NCI-H2171 (cell line): ENCODE data around the gene PI4KA.

Experiments used
- DNase-seq: peaks from one replicate; lab custom pipeline; 2025; lab: John Stamatoyannopoulos, UW

The PI4KA gene

DNA sequence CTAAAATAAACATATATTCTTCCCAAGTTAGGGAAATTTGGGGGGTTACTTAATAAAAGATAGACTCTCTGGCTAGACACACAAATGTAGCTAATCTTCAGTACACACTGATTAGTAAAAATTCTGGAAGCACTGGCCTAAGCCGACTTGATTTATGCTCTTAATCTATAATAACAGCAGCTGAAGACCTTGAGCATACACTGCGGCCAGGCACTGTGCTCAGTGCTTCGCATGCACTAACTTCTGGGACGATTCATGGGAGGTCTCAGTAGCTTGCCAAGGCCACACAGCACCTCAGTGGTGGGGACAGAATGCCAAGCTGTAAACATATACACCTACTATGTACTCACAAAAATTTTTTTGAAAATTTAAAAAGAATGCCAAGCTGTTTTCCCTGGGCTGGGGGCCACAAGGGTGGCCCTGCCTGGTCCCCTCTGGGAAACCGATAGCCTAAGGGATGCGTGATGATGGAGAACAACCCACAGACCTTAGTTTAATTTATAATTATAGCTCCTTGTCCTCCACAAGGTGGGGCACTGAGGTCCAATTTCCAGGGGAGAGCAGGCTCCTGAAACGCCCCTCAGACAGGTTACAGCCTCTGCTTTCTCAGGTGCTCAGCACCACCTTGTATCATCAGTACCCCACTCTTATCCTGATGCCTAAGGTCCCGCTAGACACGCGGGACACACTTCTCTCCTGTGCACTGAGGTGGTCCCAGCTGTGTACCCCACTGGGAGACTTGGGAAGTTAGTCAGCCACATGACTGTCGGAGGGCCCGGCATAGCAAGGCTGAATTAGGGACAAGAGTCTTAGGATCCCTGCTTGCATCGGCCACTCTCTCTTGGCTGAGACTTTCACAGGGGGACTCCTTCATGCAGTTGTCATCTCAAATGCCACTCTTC, 64.6 kb downstream of the PI4KA start:
- DNase-seq, result no peak

DNA sequence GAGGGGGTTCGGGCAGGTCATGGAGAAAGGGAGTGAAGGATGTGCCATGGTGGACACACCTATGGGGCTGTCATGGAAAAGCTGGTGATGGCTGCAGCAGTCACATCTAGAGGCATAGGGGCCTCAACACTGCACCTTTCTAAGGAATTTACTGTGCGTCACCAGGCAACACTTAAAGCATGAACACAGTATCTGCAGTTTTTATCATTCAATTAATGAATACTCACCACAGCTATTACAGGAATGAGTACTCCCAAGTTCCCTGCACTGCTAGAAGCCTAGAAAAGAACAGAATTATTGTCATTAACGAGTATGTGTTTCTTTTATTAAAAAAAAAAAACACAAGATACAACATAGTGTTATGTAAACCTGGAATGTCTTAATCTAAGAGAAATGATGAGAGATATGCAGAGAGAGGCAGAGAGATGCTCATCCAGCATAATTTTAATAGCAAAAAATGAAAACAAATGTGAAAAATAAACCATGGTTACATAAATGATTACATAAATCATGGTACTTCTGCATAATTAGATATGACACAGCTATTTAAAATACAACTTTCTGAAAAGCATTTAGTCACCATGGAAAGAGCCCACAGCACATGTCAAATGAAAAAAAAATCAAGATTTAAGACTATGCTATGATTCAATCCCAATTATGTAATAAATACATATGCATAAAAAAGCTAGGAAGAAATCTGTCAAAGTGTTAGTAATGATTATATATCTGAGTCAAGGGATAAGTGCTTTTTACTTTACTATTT, 65.5 kb downstream of the PI4KA start:
- DNase-seq, result no peak

DNA sequence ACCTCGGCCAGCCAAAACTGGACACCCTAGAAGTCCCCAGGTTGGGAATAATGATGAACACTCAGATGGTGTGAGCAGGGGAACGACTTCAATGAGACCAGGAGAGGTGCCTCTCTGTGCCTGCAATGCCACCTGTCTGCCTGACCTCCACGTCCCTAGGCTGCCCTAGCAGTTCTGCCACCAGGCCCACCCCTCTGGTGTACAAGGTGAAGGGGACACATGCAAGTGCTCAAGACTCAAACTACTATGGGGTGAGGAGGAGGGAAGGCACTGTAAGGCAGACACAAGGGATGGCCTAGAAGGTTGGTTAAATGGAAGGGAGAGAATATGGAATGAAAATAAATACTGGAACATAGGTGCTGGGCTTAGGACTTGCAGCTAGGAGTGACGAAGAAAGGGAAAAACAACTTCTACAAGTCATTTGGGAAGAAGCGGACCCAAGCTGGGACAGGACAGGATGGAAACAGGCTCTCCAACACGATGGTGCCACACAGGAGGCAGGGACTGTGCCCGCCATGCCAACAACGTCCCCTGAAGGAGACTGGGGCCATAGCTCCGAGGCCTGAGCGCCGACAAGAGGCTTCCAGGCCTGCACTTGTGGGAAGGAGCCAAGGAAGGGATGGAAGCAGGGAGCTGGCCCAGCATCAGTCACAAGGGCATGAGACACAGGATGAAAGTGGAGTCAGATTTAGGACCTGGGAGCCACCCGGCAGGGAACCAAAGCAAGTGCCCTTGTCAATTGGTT, 66.2 kb downstream of the PI4KA start:
- no peak for DNase-seq

DNA sequence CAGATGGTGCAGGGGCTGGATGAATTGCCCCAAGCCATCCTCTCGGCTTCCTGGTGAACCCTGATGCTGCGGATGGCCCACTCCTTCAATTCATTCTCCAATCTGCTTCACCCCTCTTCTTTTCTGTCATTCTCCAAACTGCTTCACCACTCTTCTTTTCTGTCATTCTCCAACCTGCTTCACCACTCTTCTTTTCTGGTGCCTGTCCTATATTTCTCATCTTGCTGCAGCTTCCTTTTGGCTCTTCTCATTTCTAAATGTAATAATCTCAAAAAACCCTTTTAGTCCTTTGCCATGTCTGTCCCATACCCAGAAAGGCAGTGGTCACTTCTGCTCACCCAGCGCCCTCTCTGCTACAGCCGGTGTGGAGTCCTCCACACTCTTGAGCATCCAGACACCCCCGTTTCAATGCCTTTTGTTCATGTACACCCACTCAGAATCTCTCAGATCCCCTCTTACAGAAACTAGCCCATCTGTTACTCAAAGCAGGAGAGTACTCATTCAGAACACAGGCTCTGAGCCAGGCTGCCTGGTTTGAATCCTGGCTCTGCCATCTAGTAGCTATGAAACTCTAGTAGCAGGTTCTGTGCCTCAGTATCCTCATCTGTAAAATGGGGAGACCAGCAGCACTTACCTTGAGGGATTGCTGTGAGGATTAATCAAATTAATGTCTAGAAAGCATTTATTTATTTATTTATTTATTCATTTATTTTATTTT, 69.8 kb downstream of the PI4KA start:
- no peak for DNase-seq

DNA sequence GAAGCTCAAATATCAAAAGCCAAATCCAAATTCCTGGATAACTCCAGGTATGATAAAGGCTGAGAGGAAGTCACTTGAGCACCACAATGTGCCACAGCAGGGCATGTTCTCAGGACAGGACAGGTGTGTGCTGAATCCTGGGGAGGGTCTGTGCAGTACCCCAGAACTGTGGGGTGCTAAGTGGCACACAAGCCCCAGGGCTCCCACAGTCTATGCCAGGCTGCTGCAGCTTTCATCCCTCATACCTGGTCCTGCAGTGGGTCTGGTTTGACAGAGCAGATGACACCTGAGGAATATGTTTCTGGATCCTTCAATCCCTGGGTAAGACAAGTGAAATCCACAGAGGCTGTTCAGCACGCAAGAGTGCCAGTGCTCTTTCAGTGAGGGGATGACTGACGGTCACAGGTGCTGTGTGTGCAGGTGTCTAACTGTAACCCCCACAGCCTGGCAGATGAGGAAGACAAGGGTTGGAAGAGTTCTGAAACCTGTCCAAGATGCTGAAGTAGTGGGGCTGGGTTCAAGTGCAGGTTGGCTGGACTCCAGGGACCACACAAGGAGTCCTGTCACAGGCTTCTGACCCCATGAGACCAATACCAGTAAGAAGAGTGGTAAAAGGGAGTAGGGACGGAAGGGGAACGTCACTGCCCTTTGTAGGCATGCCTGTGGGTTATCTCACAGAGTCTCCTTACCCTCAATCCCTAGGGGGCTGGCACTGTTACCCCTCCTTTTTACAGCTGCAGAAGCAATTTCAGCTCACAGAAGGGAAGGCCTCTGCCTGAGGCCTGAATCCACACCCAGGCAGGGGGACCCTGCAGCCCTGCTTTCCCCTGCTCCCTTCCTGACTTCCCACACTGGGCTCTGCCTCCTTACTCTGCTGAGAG, 70.6 kb downstream of the PI4KA start:
- DNase-seq, result no peak

DNA sequence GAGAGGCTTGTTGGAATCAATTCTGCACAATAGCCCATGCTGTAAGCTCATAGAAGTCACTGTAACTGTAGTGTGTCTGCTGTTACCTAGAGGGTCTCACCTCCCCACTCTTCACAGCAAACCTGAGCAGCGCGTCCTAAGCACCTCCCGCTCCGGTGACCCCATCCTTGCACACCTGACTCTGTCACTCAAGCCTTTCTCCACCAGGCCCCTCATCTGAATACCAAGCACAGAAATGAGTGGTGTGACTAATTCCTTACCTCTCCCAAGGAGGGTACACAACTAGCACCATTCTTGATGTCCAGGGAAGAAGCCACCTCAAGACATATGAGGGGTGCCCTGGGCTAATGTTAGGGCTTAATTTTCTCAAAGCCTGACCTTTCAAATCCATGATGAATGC, 71.4 kb downstream of the PI4KA start:
- DNase-seq, result no peak

DNA sequence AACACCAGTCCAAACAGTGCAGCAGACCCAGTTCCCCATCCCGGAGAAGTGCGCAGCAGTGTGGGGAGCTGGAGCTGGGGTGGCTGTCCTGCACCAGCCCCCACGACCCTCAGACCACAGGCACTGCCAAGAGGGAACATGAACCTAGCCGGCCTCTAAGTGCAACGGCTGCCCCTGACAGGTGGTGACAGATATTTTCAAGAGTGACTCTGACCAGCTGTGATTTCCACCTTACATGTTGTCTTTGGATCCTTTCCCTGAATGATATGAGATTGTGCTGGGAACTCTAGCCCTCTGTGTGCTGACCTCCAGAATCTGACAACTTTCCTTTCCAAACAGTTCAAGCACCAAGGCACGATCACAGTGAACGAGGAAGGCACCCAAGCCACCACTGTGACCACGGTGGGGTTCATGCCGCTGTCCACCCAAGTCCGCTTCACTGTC, 72.1 kb downstream of the PI4KA start:
- no peak for DNase-seq

DNA sequence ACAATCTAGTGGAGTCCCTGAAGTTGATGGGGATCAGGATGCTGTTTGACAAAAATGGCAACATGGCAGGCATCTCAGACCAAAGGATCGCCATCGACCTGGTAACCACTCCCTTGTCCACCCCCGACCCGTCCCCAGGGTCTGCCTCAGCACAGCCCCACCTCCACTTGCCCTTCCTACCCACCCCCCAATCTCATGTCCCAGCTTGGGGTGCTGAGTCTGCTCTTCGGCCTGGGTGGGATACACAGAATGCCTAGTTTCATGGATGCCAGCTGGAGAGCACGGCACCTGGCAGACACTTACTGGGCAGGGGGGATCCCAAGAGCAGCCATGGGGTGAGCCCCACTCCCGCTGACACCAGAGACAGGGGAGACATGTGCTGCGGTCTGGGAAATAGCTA, 72.6 kb downstream of the PI4KA start:
- no peak for DNase-seq

DNA sequence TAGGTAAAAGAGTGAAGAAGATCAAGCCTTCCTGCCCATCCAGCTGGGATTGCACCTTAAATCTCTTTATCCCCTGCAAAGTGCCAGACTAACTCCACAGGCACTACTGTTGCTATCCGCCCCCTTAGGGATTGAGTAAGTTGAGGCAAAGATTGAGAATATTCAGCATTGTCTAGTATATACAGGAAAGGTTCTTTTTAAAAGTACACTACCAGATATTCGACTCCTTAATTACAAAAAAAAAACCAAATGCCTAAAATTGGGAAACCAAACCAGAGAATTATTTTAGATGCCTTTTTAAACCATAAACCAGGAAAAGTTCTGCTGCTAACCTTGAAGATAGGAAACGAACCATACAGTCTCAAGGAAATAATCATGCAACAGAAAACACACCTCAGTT, 73.2 kb downstream of the PI4KA start:
- no peak for DNase-seq

DNA sequence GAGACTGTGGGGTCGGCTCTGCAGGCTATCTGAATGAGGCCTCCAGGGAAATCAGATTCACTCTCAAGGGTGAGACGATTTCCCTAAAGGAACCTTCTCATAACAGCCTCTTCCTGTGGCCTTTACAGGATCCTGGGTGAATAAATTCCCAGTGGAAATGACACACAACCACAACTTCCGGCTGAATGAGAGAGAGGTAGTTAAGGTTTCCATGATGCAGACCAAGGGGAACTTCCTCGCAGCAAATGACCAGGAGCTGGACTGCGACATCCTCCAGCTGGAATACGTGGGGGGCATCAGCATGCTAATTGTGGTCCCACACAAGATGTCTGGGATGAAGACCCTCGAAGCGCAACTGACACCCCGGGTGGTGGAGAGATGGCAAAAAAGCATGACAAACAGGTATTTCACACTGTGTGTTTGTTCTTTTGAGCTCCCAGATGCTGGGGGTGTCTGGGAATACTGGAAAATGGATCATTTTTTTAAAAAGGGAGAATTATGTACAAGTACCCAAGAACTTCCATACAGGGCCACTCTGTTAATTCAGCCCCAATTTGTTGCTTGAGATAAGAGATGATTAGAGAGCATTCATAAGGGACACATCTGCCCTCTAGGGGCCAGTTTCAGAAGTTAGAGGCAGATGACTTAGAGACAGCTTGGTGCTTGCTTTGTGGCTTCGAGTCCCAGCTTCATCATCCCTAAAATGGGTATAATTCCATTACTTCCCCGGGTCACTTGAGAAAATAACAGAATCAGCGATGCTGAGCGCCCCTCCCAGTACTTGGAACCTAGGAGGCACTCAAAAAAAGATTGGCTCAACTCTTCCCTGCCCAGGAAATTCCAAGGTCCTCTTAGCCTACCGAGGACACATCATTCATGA, 74.5 kb downstream of the PI4KA start:
- peak; percentile 26 for DNase-seq

DNA sequence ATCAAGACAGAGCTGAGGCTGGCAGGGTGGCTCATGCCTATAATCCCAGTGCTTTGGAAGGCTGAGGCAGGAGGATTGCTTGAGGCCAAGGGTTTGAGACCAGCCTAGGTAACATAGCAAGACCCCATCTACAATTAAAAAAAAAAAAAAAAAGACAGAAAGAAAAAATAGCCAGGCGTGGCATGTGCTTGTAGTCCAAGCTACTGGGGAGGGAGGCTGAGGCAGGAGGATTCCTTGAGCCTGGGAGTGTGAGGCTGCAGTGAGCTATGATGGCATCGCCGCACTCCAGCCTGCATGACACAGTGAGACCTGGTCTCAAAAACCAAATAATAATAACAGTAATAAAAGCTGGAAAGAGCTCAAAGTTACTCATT, 75.3 kb downstream of the PI4KA start:
- DNase-seq, result no peak

DNA sequence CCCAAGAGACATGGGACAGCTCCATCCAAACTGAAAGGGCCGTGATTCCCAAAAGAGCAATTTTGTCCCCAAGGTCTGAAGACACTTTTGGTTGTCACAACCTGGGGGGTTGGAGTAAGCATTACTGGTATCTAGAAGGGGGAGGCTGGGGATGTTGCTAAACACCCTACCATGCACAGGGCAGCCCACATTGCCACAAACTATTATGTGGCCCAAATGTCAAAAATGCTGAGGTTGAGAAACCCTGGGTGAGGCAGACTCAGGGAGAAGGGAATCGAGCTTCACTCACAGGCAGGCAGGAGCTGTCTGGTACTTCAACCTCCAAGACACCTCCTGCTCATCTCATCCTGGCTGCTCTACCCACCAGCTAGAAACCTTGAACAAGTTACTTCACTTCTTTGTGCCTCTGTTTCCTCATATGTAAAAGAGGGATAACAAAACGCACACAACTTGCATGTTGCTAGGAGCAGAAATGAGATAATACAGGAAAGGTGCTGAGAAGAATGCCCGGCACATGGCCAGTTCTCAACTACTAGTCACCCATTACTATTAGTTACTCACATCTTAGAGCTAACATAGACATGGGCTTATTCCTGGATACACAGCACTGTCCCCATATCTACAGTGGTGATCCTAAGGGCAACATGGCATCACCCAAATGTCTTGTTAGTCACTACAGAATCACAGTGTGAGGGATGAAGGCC, 75.9 kb downstream of the PI4KA start:
- DNase-seq, result no peak

DNA sequence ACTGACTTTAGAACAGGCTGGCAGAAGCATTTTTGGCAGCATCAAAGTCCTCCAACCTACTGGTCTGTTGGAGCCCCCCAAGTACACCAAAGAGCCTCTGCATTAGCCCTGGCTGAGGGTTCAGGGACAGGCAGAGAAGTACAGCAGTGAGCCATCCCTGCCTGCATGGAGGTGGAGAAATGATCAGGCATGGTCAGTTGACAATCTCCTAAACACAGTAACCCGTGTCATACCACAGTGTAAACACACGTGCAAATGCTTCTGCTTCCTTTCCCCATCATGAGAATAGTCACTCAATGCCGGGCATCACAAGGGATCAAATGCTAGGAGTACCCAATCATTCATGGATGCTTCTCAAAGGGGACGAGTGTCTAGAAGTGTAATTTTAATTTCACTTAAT, 76.5 kb downstream of the PI4KA start:
- DNase-seq, result no peak

DNA sequence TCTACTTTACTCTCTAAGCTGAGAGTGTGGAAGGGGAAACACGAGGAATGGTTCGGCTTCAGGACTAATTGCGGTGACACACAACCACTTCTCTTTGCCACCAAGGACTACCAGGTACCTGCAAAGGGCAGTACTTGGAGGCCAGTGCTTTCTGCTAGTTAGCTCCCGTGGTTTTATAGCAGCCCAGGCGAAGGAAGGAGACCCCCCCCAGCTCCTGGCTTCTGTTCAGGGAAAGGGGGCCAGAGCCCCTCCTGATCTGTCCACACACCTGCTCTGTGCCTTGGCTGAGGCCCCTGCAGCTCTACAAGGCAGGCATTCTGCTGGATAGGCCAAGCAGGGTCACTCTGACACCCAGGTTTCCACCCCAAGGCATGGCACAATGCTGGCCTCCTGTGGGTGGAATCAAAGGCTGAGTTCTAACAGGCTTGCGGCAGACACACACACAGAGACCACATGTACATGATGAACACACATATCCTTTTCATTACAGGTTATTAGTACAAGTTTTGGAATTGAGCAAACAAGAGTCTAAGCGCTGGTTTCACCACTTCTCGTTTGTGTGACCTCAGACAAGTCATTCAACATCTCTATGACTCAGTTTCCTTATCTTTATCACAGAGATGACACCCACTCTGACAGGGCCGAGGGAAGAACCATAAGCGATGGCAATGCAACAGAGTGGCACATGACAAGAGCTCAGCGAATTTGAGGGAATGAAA, 77.2 kb downstream of the PI4KA start:
- no peak for DNase-seq

DNA sequence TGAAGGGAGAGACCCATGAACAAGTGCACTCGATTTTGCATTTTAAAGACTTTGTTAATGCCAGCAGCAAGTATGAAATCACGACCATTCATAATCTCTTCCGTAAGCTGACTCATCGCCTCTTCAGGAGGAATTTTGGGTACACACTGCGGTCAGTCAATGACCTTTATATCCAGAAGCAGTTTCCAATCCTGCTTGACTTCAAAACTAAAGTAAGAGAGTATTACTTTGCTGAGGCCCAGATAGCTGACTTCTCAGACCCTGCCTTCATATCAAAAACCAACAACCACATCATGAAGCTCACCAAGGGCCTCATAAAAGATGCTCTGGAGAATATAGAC, 78.8 kb downstream of the PI4KA start:
- DNase-seq, result no peak

DNA sequence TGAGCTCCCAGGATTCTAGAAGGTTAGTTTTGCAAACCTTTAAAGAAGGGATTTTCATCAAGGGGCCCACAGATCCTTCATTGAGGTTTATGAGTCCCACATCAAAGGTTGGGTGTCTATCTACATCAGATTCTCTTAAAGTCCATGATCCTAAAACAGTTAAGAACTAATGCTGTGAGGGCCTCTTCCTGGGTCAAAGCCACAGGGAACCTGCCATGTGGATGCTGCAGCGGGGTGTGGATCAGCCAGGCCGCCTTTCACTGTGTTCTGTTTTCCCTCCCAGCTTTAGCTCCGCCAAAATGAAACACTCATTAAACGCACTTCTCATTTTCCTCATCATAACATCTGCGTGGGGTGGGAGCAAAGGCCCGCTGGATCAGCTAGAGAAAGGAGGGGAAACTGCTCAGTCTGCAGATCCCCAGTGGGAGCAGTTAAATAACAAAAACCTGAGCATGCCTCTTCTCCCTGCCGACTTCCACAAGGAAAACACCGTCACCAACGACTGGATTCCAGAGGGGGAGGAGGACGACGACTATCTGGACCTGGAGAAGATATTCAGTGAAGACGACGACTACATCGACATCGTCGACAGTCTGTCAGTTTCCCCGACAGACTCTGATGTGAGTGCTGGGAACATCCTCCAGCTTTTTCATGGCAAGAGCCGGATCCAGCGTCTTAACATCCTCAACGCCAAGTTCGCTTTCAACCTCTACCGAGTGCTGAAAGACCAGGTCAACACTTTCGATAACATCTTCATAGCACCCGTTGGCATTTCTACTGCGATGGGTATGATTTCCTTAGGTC, 79.4 kb downstream of the PI4KA start:
- no peak for DNase-seq

DNA sequence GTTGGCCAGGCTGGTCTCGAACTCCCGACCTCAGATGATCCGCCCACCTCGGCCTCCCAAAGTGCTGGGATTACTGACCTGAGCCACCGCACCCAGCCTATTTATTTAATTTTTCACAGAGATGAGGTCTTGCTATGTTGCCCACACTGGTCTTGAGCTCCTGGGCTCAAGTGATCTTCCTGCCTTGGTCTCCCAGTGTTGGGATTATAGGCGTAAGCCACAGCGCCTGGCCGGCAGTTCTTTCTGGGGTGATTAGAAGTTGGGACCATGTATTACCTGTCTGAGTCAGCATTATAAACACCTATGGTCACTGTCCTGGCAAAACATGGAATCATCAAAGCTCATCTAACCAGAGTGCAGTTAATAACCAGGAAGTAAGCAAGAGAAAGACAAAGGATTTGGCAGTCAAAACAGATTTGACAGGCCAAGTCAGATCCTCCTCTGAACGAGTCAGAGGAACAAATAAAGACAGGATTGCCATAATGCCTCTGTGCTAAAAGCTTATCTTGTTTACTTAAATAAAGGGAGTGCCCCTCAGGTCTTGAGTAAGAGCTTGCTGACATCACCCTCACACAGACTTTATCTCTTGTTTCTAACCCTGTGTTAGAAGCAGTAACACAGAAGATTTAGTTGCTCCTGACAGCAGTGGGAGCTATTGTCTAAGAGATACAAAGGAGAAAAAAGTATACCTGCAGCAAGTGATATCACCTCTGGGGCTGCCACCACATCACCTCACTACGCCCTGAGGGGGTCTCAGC, 81.0 kb downstream of the PI4KA start:
- no peak for DNase-seq
